ENCODE measurements around the gene CD99L2. TPM values are rescaled to one million over a fixed set of nuclear protein-coding genes. Genes with fewer than 3 reads are reported as not detected.

The CD99L2 gene
- total RNA-seq, 1 experiment from 2014 or later, result 42.4 TPM

- Mint-ChIP-seq H3K27me3 (ENCODE audit: insufficient read depth, unreplicated experiment) (no peaks in the 10 kb centered on the region), H3K9me3 (ENCODE audit: unreplicated experiment) (no peaks in the 10 kb centered on the region), H3K4me1 (ENCODE audit: insufficient read depth, unreplicated experiment) (peaks cover 7% of the 10 kb centered on the region), H3K36me3 (ENCODE audit: insufficient read depth, unreplicated experiment) (peaks cover 50% of the 10 kb centered on the region), H3K27ac (ENCODE audit: low read depth, unreplicated experiment) (no peak overlapping the region), H3K4me3 (ENCODE audit: unreplicated experiment) (no peak overlapping the region)
- POLR2A ChIA-PET, result interaction anchor here (0.5 kb wide), 1 partner anchor 936 kb away, joined by 3 read pairs; no protein-coding TSS in a partner anchor
- peak; percentile 83 for DNase-seq (ENCODE audit: unreplicated experiment)
- CTCF ChIA-PET, result interaction anchor here (0.6 to 3.2 kb wide), 2 partner anchors 315 to 945 kb away, joined by 3 to 20 read pairs; no protein-coding TSS in a partner anchor
- TF ChIP-seq CTCF (IDR thresholded peaks at IDR 0.05; ENCODE audit: unreplicated experiment), result no peak
- intact Hi-C loops (cut with micrococcal nuclease), result no loop called here
- TSS peak; percentile 38 for BruUV-seq (replicated peaks)
Observed at GRCh38 chrX:150767475-150768131, 130.9 kb downstream of the CD99L2 start.

DNA sequence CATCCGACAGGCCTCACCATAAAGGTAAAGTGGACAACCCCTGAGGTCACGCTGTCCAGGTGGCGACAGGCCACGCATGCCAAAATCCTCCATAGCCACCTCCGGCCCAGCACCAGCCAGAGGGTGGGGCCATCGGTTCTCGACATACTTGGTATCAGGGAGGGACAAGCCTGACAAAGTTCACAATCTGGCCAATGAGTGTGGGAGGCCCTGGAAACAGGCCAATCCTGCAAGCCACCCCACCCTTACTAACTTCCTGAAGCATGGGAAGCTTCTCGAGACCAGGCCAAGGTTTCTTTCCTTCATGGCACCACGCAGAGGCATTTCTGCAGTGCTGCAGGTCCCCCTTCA lies 131.4 kb downstream of the CD99L2 start:
- Mint-ChIP-seq H3K27ac (ENCODE audit: low read depth, unreplicated experiment) (no peak overlapping the region), H3K9me3 (ENCODE audit: unreplicated experiment) (no peaks in the 10 kb centered on the region), H3K4me1 (ENCODE audit: insufficient read depth, unreplicated experiment) (peaks cover under 1% of the 10 kb centered on the region), H3K4me3 (ENCODE audit: unreplicated experiment) (no peak overlapping the region), H3K36me3 (ENCODE audit: insufficient read depth, unreplicated experiment) (peaks cover 45% of the 10 kb centered on the region), H3K27me3 (ENCODE audit: insufficient read depth, unreplicated experiment) (no peaks in the 10 kb centered on the region)
- ChIA-PET POLR2A (no interaction called here), CTCF (interaction anchor here (0.6 to 3.2 kb wide), 2 partner anchors 13 to 315 kb away, joined by 3 to 20 read pairs; no protein-coding TSS in a partner anchor)
- no TSS peak for BruUV-seq (replicated peaks)
- DNase-seq (ENCODE audit: unreplicated experiment), result peak; percentile 21
- intact Hi-C loops (cut with micrococcal nuclease), result no loop called here
- TF ChIP-seq CTCF (IDR thresholded peaks at IDR 0.05; ENCODE audit: unreplicated experiment), result no peak

- intact Hi-C loops (cut with micrococcal nuclease), result no loop called here
- no TSS peak for BruUV-seq (replicated peaks)
- no peak for DNase-seq (ENCODE audit: unreplicated experiment)
- Mint-ChIP-seq H3K9me3 (ENCODE audit: unreplicated experiment) (no peaks in the 10 kb centered on the region), H3K27ac (ENCODE audit: low read depth, unreplicated experiment) (no peak overlapping the region), H3K4me3 (ENCODE audit: unreplicated experiment) (no peak overlapping the region), H3K4me1 (ENCODE audit: insufficient read depth, unreplicated experiment) (no peaks in the 10 kb centered on the region), H3K36me3 (ENCODE audit: insufficient read depth, unreplicated experiment) (peaks cover 43% of the 10 kb centered on the region), H3K27me3 (ENCODE audit: insufficient read depth, unreplicated experiment) (no peaks in the 10 kb centered on the region)
- CTCF ChIA-PET, result interaction anchor here (0.6 to 3.2 kb wide), 2 partner anchors 13 to 316 kb away, joined by 3 to 20 read pairs; no protein-coding TSS in a partner anchor
- TF ChIP-seq CTCF (IDR thresholded peaks at IDR 0.05; ENCODE audit: unreplicated experiment), result no peak
- POLR2A ChIA-PET, result no interaction called here
Observed at GRCh38 chrX:150766351-150767044, 132.0 kb downstream of the CD99L2 start.

GRCh38 chrX:150765782-150766350 lies 132.6 kb downstream of the CD99L2 start:
- ChIA-PET POLR2A (no interaction called here), CTCF (no interaction called here)
- H3K27me3 Mint-ChIP-seq (ENCODE audit: insufficient read depth, unreplicated experiment), result no peaks in the 10 kb centered on the region
- no peak overlapping the region for H3K4me3 Mint-ChIP-seq (ENCODE audit: unreplicated experiment)
- no peak for DNase-seq (ENCODE audit: unreplicated experiment)
- H3K36me3 Mint-ChIP-seq (ENCODE audit: insufficient read depth, unreplicated experiment), result peaks cover 46% of the 10 kb centered on the region
- BruUV-seq (replicated peaks), result no TSS peak
- no peak for TF ChIP-seq CTCF (IDR thresholded peaks at IDR 0.05; ENCODE audit: unreplicated experiment)
- H3K4me1 Mint-ChIP-seq (ENCODE audit: insufficient read depth, unreplicated experiment), result no peaks in the 10 kb centered on the region
- no peaks in the 10 kb centered on the region for H3K9me3 Mint-ChIP-seq (ENCODE audit: unreplicated experiment)
- H3K27ac Mint-ChIP-seq (ENCODE audit: low read depth, unreplicated experiment), result no peak overlapping the region
- intact Hi-C loops (cut with micrococcal nuclease), result no loop called here
